GM19395 (cell line): Measurements from ENCODE around the gene E2F2.

Experiments
- ATAC-seq: cut with Tn5 transposase; IDR thresholded peaks from one replicate; pipeline ENCODE4 v1.9.1; 2021; ENCODE audit warnings: mild to moderate bottlenecking, moderate library complexity; ENCODE audit not compliant: unreplicated experiment

The E2F2 gene

GRCh38 chr1:23563003-23563402 is 32.0 kb upstream of the E2F2 start:
- ATAC-seq: no peak

GRCh38 chr1:23562137-23562876 is 31.3 kb upstream of the E2F2 start:
- no peak for ATAC-seq

GRCh38 chr1:23561813-23562100 is 30.7 kb upstream of the E2F2 start:
- ATAC-seq: no peak

- ATAC-seq: no peak
Observed at GRCh38 chr1:23561076-23561812, 30.2 kb upstream of the E2F2 start.

- ATAC-seq: no peak
Observed at GRCh38 chr1:23559985-23560741, 29.1 kb upstream of the E2F2 start.

GRCh38 chr1:23559136-23559984 is 28.3 kb upstream of the E2F2 start, which contains the start of gene ID3:
Gene ID3 (minus strand): TSS chr1:23559501. CDS start chr1:23559426, 75 bp downstream.
- ATAC-seq: peak; percentile 66

GRCh38 chr1:23558872-23559135 is 27.8 kb upstream of the E2F2 start:
- no peak for ATAC-seq

- ATAC-seq: no peak
Observed at GRCh38 chr1:23558140-23558871, 27.3 kb upstream of the E2F2 start.

GRCh38 chr1:23557471-23558124 is 26.6 kb upstream of the E2F2 start:
- ATAC-seq: no peak

GRCh38 chr1:23556635-23557470 is 25.8 kb upstream of the E2F2 start:
- no peak for ATAC-seq

- no peak for ATAC-seq
Observed at GRCh38 chr1:23555986-23556634, 25.1 kb upstream of the E2F2 start.

- no peak for ATAC-seq
Observed at GRCh38 chr1:23555270-23555985, 24.4 kb upstream of the E2F2 start.

GRCh38 chr1:23554481-23555269 is 23.6 kb upstream of the E2F2 start:
- peak; percentile 37 for ATAC-seq

GRCh38 chr1:23554127-23554480 is 23.1 kb upstream of the E2F2 start:
- ATAC-seq: no peak

- ATAC-seq: no peak
Observed at GRCh38 chr1:23553231-23554126, 22.4 kb upstream of the E2F2 start.

GRCh38 chr1:23551849-23552248 is 20.8 kb upstream of the E2F2 start:
- no peak for ATAC-seq
